Thymus (tissue), 11 donors: ENCODE measurements around the gene ZBTB39. TPM values are rescaled to one million over a fixed set of nuclear protein-coding genes. Genes with fewer than 3 reads are reported as not detected.

Experiments used
- DNase-seq, 9 donors: peaks; one replicate each; pipeline ENCODE4 v3.0.0-alpha.2; 2013; ENCODE audit warnings: low spot score in 9 of 9, low read depth in 6 of 9, missing footprints in 1 of 9
- H3K27ac ChIP-seq, 2 donors: one replicate each; pipeline ENCODE4 v1.5.1; 2013; ENCODE audit warnings: control low read depth in 1 of 2, low read depth in 1 of 2, low read length in 1 of 2, mild to moderate bottlenecking in 1 of 2, moderate library complexity in 1 of 2
- H3K27me3 ChIP-seq, 2 donors: one replicate each; pipeline ENCODE4 v1.5.1; 2013; ENCODE audit warnings: low read length in 1 of 2; ENCODE audit not compliant: control insufficient read depth in 2 of 2, insufficient read depth in 1 of 2
- H3K36me3 ChIP-seq, 2 donors: one replicate each; pipeline ENCODE4 v1.5.1; 2013; ENCODE audit warnings: low read length in 1 of 2, mild to moderate bottlenecking in 1 of 2, moderate library complexity in 1 of 2; ENCODE audit not compliant: control insufficient read depth in 2 of 2, insufficient read depth in 2 of 2
- H3K4me1 ChIP-seq, 2 donors: one replicate each; pipeline ENCODE4 v1.5.1; 2013; ENCODE audit warnings: low read length in 2 of 2; ENCODE audit not compliant: control insufficient read depth in 2 of 2, insufficient read depth in 2 of 2
- H3K4me3 ChIP-seq, 2 donors: one replicate each; pipeline ENCODE4 v1.5.1; 2013; ENCODE audit warnings: low read length in 2 of 2, control low read depth in 1 of 2, mild to moderate bottlenecking in 1 of 2
- H3K9me3 ChIP-seq, 2 donors: one replicate each; pipeline ENCODE4 v1.5.1; 2013; ENCODE audit warnings: low read length in 1 of 2, mild to moderate bottlenecking in 1 of 2; ENCODE audit not compliant: control insufficient read depth in 2 of 2, insufficient read depth in 1 of 2
- WGBS: extraction: QIAGEN DNeasy Blood & Tissue Kit; methylation state at CpG from one replicate; pipeline ENCODE4 v1.1.7; 2013; 5-methylcytosine and 5-hydroxymethylcytosine counted together
- polyA plus RNA-seq: library from polyadenylated mRNA; stranded (reverse); fragments of 200-250 nt; gene quantifications from one replicate; pipeline ENCODE4 v1.2.3, GENCODE V29; 2013
- total RNA-seq: library from RNA; stranded (reverse); fragments of 120-200 nt; gene quantifications from one replicate; pipeline ENCODE4 v1.2.4, GENCODE V29; 2013
- donor health status: healthy.

The ZBTB39 gene
- total and polyA plus RNA-seq, 2 donors = 3.0 to 5.1 TPM

DNA sequence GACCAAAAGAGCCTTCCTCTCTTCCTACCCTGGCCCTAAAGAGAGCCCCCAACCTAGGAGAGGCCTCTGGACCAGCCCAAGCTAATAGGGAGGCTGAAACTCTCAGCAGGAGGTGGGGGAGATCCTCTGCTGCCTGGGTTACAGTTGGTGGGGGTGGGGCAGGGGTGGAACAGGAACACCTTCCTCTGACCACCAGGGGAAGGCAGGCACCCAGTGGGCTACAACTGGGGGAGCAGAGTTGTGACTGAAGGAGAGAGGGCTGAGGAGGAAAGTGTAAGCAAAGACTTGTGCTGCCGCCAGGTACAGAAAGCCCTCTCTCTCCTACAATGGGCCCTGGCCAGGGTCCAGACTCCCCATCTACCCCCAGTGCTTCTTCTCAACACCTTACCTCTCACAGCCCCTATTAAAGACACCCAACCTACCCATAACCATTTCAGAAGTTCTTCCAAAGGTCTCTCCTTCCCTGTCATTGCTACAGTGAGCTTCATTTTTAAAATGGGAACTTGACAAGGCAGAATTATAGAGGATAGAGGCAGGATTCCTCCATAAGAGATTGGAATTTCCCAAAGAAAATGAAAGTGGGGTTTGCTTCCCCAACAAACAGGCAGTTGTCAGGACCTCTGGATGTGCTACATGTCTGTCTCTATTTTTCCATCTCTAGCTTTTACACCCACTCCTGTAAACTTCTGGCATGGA, 42.2 kb upstream of the ZBTB39 start:
- WGBS = 83% methylated on average over 1 of the region's 1 CpG
- no peak overlapping the region for H3K4me3 ChIP-seq

DNA sequence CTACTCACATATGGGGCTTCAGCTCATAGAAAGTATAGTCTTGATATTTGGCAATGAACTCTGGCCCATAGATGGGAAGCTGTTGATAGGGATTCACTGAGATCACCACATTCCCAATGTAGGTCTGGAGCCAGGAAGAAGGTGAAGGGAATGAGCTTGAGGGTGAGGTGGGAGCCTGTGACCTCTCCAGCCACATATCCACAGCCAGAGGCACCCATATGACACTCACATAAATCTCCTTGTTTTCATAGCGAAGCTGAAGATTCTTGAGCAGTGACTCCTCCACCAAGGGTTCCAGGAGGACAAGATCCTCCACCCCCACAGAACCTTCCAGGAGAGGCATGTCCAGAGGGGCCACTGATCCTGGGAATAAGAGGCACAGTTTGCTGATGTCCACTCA, 41.6 kb upstream of the ZBTB39 start:
- H3K4me3 ChIP-seq = no peak overlapping the region
- peaks cover 28 to 39% of the 10 kb centered on the region in 2 donors for H3K4me1 ChIP-seq
- DNase-seq = no peak
- H3K9me3 ChIP-seq = no peaks in the 10 kb centered on the region
- no peaks in the 10 kb centered on the region for H3K36me3 ChIP-seq
- WGBS = 87% methylated on average over 1 of the region's 1 CpG
- no peaks in the 10 kb centered on the region for H3K27me3 ChIP-seq
- H3K27ac ChIP-seq = peak overlapping the region in 1 of 2 donors; percentile 84

More for the DNA sequence above, 42.2 kb upstream of the ZBTB39 start:
- Histone ChIP-seq H3K27ac (peak overlapping the region in 1 of 2 donors; percentile 39), H3K36me3 (no peaks in the 10 kb centered on the region), H3K4me1 (peaks cover 28 to 39% of the 10 kb centered on the region in 2 donors), H3K9me3 (no peaks in the 10 kb centered on the region), H3K27me3 (no peaks in the 10 kb centered on the region)
- DNase-seq = peak in 1 of 9 donors; percentile 41

DNA sequence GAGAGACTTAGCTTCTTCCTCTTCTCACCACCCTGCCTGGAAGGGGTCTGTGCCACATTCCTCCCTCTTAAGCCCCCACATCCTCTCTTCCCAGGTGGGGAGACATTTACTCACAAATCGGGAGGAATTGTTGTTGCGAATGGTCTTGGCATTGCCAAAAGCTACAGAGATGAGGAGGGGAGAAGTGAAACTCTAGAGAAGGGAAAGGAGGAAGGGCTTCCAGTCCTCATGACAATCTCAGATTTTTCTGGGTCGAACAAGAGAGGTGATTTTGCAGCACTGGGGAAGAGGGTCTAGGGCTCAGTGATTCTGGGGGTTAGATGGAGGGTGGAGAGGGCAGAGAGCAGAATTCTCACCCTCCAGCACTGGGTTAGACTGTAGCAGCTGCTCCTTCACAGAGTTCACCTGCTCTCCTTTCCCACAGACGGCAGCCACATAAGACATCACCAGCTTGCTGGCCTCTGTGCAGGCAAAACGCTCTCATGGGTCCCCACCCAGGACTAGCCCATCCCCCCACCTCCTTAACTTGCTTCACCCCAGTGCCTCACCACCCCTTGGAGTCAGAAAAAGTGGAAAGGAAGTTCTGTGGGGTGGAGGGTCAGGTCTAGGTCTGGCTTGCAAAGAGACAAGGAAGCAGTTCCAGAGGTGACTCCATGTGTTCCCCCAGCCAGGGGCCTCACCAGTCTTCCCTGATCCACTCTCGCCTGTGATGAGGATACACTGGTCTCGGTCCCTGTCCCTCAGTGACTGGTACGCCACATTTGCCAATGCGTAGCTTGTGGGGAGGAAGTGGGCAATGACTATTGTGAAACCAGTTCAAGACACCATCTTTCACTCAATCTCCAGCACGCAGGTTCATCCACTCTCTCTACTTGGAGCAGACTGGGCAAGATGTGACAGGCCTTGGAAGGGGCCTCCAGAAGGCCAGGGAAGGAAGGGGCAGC, 40.9 kb upstream of the ZBTB39 start:
- H3K36me3 ChIP-seq = no peaks in the 10 kb centered on the region
- H3K4me3 ChIP-seq = no peak overlapping the region
- peak overlapping the region in 1 of 2 donors; percentile 84 for H3K27ac ChIP-seq
- DNase-seq = peak in 6 of 9 donors; percentile 32 to 83 (median 62)
- no peaks in the 10 kb centered on the region for H3K27me3 ChIP-seq
- H3K9me3 ChIP-seq = no peaks in the 10 kb centered on the region
- H3K4me1 ChIP-seq = peaks cover 28 to 39% of the 10 kb centered on the region in 2 donors
- 24% methylated on average over 10 of the region's 10 CpGs for WGBS

DNA sequence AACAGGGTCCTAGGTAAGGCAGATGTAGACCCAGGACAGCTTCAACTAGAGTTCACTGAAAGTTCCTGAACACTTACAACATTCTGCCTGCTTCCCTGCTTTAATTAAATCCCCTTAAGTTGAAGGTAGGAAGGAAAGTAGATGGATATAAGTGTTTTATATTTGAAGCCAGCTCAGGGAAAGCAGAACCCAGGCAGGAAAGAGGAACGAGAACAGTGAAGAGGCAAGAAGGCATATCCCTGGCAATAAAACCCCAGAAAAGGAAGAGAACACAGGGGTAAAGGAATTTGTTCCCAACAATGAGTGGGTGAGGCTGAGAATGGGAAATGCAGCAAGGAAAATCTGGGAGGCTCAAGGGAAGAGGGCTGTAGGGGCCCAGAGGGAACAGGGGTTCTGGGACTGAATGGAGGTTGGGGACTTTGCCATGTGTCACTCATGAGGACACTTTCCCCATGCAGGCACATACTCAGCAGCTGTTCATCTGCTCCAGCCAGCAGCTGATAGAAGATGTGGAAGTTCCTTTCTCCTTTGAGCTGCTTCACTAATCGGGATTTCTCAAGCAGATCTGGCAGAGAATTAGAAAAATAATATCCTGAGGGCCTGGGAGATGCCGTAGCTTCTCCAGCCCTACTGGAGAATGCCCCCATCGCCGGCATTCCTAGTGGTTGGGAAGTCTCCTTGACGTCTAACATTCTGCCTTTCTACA, 39.9 kb upstream of the ZBTB39 start:
- peaks cover 29 to 42% of the 10 kb centered on the region in 2 donors for H3K4me1 ChIP-seq
- WGBS = 87% methylated on average over 6 of the region's 6 CpGs
- no peaks in the 10 kb centered on the region for H3K9me3 ChIP-seq
- no peaks in the 10 kb centered on the region for H3K27me3 ChIP-seq
- no peak for DNase-seq
- H3K27ac ChIP-seq = peak overlapping the region in 1 of 2 donors; percentile 84
- no peak overlapping the region for H3K4me3 ChIP-seq
- no peaks in the 10 kb centered on the region for H3K36me3 ChIP-seq

DNA sequence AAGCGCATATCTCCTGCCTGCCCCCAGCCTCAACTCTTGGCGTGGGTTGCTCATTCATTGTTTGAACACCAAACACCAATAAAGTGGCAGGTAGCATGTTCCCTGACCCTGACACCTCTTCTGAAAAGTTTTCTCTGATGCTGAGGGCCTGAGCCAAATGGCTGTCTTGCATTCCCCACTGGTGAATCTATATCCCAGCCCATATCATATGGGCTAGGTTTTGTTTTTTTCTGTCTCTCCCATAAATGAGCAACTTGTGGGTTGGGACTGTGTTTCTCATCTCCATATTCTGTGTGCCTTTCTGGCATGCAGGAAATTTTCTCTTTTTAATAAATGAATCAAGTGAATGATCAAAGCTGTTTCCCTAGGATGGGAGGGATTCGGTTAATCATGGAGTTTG, 38.5 kb upstream of the ZBTB39 start:
- H3K36me3 ChIP-seq = no peaks in the 10 kb centered on the region
- DNase-seq = no peak
- no peak overlapping the region for H3K27ac ChIP-seq
- no peaks in the 10 kb centered on the region for H3K9me3 ChIP-seq
- peaks cover 34 to 50% of the 10 kb centered on the region in 2 donors for H3K4me1 ChIP-seq
- H3K4me3 ChIP-seq = no peak overlapping the region
- H3K27me3 ChIP-seq = no peaks in the 10 kb centered on the region
- WGBS = 96% methylated on average over 3 of the region's 3 CpGs

DNA sequence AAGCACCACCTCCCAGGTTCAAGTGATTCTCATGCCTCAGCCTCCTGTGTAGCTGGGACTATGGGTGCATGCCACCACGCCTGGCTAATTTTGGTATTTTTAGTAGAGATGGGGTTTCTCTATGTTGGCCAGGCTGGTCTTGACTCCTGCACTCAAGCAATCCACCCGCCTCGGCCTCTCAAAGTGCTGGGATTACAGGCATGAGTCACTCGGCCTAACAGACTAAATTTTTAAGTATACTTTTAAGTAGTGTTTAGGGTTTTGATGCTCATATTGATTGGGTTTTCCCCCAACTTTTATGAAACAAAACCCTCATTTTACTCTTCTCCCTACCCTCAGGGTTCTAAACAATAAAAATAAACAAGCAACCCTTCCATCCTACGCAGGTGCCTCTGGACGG, 38.1 kb upstream of the ZBTB39 start:
- Histone ChIP-seq H3K4me3 (no peak overlapping the region), H3K36me3 (no peaks in the 10 kb centered on the region), H3K27ac (no peak overlapping the region), H3K9me3 (no peaks in the 10 kb centered on the region), H3K4me1 (peaks cover 38 to 54% of the 10 kb centered on the region in 2 donors), H3K27me3 (no peaks in the 10 kb centered on the region)
- WGBS = 97% methylated on average over 6 of the region's 6 CpGs
- no peak for DNase-seq

DNA sequence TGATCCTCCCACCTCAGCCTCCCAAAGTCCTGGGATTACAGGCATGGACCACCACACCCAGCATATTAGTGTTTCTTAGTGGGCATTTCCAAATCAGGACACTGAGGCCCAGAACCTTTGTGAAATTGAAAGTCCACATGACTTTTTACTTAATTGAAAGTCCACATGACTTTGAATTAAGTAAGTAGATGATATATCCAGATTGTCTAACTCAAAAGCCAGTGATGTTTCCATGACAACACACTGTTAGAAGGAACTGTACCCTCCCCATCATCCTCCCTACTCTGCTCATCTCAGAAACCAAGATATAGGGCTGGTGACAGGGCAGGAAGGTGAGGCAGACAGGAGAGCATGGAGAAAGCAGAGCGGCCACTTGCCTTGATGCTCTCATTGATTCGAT, 36.3 kb upstream of the ZBTB39 start:
- no peaks in the 10 kb centered on the region for H3K36me3 ChIP-seq
- no peak overlapping the region for H3K27ac ChIP-seq
- no peak for DNase-seq
- 100% methylated on average over 2 of the region's 2 CpGs for WGBS
- peaks cover 36 to 39% of the 10 kb centered on the region in 2 donors for H3K4me1 ChIP-seq
- no peak overlapping the region for H3K4me3 ChIP-seq
- no peaks in the 10 kb centered on the region for H3K27me3 ChIP-seq
- H3K9me3 ChIP-seq = peaks cover 0 to 3% of the 10 kb centered on the region in 2 donors

DNA sequence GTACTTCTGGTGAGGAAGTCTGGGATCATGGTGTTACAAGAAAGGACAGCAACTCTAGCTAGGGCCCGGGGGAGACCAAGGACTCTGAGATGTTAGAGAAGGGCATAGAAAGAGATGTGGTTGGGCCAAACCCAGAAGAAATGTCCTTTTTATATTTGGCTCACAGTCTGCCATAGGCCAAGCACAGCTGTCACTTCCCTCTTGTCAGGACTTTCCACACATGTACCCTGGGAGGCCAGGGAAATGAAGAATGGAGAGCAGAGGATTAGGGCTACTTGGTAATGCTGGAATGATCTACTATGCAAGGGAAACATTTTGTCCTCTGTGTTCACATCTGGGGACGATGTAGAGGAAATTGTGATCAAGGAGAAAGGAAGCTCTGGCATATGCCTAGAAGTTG, 34.4 kb upstream of the ZBTB39 start:
- Histone ChIP-seq H3K27me3 (no peaks in the 10 kb centered on the region), H3K9me3 (peaks cover 0 to 3% of the 10 kb centered on the region in 2 donors), H3K27ac (no peak overlapping the region), H3K4me1 (peaks cover 16 to 20% of the 10 kb centered on the region in 2 donors), H3K4me3 (no peak overlapping the region), H3K36me3 (no peaks in the 10 kb centered on the region)
- DNase-seq = no peak
- WGBS = 49% methylated on average over 2 of the region's 2 CpGs
